Aorta (tissue), 5 donors: ENCODE data around the gene ANKS1B. TPM values are rescaled to one million over a fixed set of nuclear protein-coding genes. Genes with fewer than 3 reads are reported as not detected.
A peak's percentile ranks its signal among the peaks of the same experiment; 100 is the strongest.
"Not testable (repeated sequence)": the region's sequence is repeated elsewhere in the genome, so short reads cannot be mapped to it uniquely, and the experiment has no call there.

Experiments
- ATAC-seq: fragments of 200-7000 bp; cut with Tn5 transposase; one replicate; pipeline ENCODE4 v1.9.1; 2022; ENCODE audit warnings: moderate library complexity; ENCODE audit not compliant: low FRiP score
- DNase-seq, 2 donors: peaks; one replicate each; pipeline ENCODE4 v3.0.0-alpha.2; 2020
- H3K27ac ChIP-seq, 2 donors: one replicate each; pipeline ENCODE4 v1.5.1; 2013; ENCODE audit warnings: low read length in 2 of 2, mild to moderate bottlenecking in 2 of 2, moderate library complexity in 2 of 2, control low read depth in 1 of 2, inconsistent platforms in 1 of 2, low read depth in 1 of 2
- H3K27me3 ChIP-seq, 2 donors: one replicate each; pipeline ENCODE4 v1.6.1; 2013; ENCODE audit warnings: control low read depth in 1 of 2, low read length in 1 of 2, mild to moderate bottlenecking in 1 of 2, moderate library complexity in 1 of 2; ENCODE audit not compliant: insufficient read depth in 2 of 2, control insufficient read depth in 1 of 2
- H3K36me3 ChIP-seq, 2 donors: one replicate each; pipeline ENCODE4 v1.6.1; 2013; ENCODE audit warnings: control low read depth in 1 of 2, low read length in 1 of 2, mild to moderate bottlenecking in 1 of 2; ENCODE audit not compliant: insufficient read depth in 2 of 2, control insufficient read depth in 1 of 2
- H3K4me1 ChIP-seq, 2 donors: one replicate each; pipeline ENCODE4 v1.6.1; 2013; ENCODE audit warnings: low read length in 2 of 2, control low read depth in 1 of 2, mild to moderate bottlenecking in 1 of 2, moderate library complexity in 1 of 2; ENCODE audit not compliant: insufficient read depth in 2 of 2, control insufficient read depth in 1 of 2
- H3K4me3 ChIP-seq, 2 donors: one replicate each; pipeline ENCODE4 v1.5.1; 2013; ENCODE audit warnings: low read length in 2 of 2, control low read depth in 1 of 2, mild to moderate bottlenecking in 1 of 2
- H3K9me3 ChIP-seq: one replicate; pipeline ENCODE4 v1.6.1; 2013; ENCODE audit warnings: mild to moderate bottlenecking, low read length; ENCODE audit not compliant: control insufficient read depth
- WGBS, 2 donors: extraction: QIAGEN DNeasy Blood & Tissue Kit; methylation state at CpG; one replicate each; pipeline ENCODE4 v1.1.7; 2013; 5-methylcytosine and 5-hydroxymethylcytosine counted together
- intact Hi-C, 2 donors: fragments of 100-400 bp; cut with DNase I; formaldehyde crosslinking; loops; one replicate each; pipeline versions ENCODE4 v1.14.2 to v1.15.0; 2022
- polyA plus RNA-seq, 2 donors: library from polyadenylated mRNA; stranded (reverse); fragments of 200-250 nt; gene quantifications; one replicate each; pipeline ENCODE4 v1.2.3, GENCODE V29; 2013
- total RNA-seq, 2 donors: library from RNA; stranded (reverse); fragmentation: NEBNext Ultra II Directional; extraction: Animal tissue kit (Norgen Biotek cat#: 25700); gene quantifications; one replicate each; pipeline ENCODE4 v1.2.1, GENCODE V29; 2021
- donor health status: healthy with polysubstance abuse.
- donor health status: Bipolar disorder and iron deficiency.
- donor health status: DM: no; HTN: no; CAD: no.
- donor health status: DM: no; HTN: no; CAD: no.
- donor health status: DM: yes; HTN: yes; CAD: no.

ANKS1B gene
- total and polyA plus RNA-seq, 4 donors, result 3.0 to 37.0 (median 17.8) TPM

- WGBS, 2 donors, result 18 to 22% methylated on average over 8 of the region's 8 CpGs
- DNase-seq (peak in 1 of 2 donors; percentile 27), ATAC-seq (peak; percentile 63)
- intact Hi-C loops, result loop anchor here in 1 of 2 donors (10.0 kb wide), 2 partner anchors 80 to 160 kb away; partner anchors contain the start of gene ANKS1B
- H3K4me3 ChIP-seq, result peak overlapping the region in 1 of 2 donors; percentile 18
- H3K4me1 ChIP-seq, result no peaks in the 10 kb centered on the region
- H3K36me3 ChIP-seq, result no peaks in the 10 kb centered on the region
- H3K9me3 ChIP-seq, result no peaks in the 10 kb centered on the region
- H3K27ac ChIP-seq, result no peak overlapping the region
- H3K27me3 ChIP-seq, result no peaks in the 10 kb centered on the region
Measured at GRCh38 chr12:99824900-99825542, 159.7 kb downstream of the ANKS1B start.

GRCh38 chr12:99822273-99822672 lies 162.5 kb downstream of the ANKS1B start:
- Histone ChIP-seq H3K9me3 (no peaks in the 10 kb centered on the region), H3K4me1 (no peaks in the 10 kb centered on the region), H3K4me3 (no peak overlapping the region), H3K36me3 (no peaks in the 10 kb centered on the region), H3K27me3 (no peaks in the 10 kb centered on the region), H3K27ac (no peak overlapping the region)
- ATAC-seq (no peak), DNase-seq (no peak)
- intact Hi-C loops, result loop anchor here in 1 of 2 donors (10.0 kb wide), 2 partner anchors 83 to 163 kb away; partner anchors contain the start of gene ANKS1B

- DNase-seq, result no peak
- no peak overlapping the region for H3K27ac ChIP-seq
- ATAC-seq, result no peak
- WGBS, 2 donors, result 22 to 35% methylated on average over 2 of the region's 2 CpGs
- intact Hi-C loops, result loop anchor here in 1 of 2 donors (5.0 to 10.0 kb wide), 2 partner anchors 171 to 234 kb away; partner anchors contain the start of gene ANKS1B
- no peaks in the 10 kb centered on the region for H3K9me3 ChIP-seq
- no peak overlapping the region for H3K4me3 ChIP-seq
- no peaks in the 10 kb centered on the region for H3K4me1 ChIP-seq
- no peaks in the 10 kb centered on the region for H3K27me3 ChIP-seq
- no peaks in the 10 kb centered on the region for H3K36me3 ChIP-seq
Measured at GRCh38 chr12:99810718-99811593, 173.8 kb downstream of the ANKS1B start.

GRCh38 chr12:99809909-99810308 lies 174.8 kb downstream of the ANKS1B start:
- no peaks in the 10 kb centered on the region for H3K4me1 ChIP-seq
- H3K27ac ChIP-seq, result no peak overlapping the region
- intact Hi-C loops, result loop anchor here in 1 of 2 donors (5.0 to 10.0 kb wide), 2 partner anchors 172 to 235 kb away; partner anchors contain the start of gene ANKS1B
- no peaks in the 10 kb centered on the region for H3K27me3 ChIP-seq
- H3K9me3 ChIP-seq, result no peaks in the 10 kb centered on the region
- 92 to 93% methylated on average over 8 of the region's 8 CpGs for WGBS, 2 donors
- DNase-seq, result no peak
- no peak for ATAC-seq
- H3K36me3 ChIP-seq, result no peaks in the 10 kb centered on the region
- no peak overlapping the region for H3K4me3 ChIP-seq

GRCh38 chr12:99806304-99806703 lies 178.4 kb downstream of the ANKS1B start:
- no peak overlapping the region for H3K27ac ChIP-seq
- no peak for ATAC-seq
- 96 to 98% methylated on average over 9 of the region's 9 CpGs for WGBS, 2 donors
- H3K27me3 ChIP-seq, result no peaks in the 10 kb centered on the region
- no peak for DNase-seq
- intact Hi-C loops, result no loop called here
- H3K36me3 ChIP-seq, result no peaks in the 10 kb centered on the region
- H3K4me1 ChIP-seq, result no peaks in the 10 kb centered on the region
- no peaks in the 10 kb centered on the region for H3K9me3 ChIP-seq
- H3K4me3 ChIP-seq, result no peak overlapping the region

- ATAC-seq (no peak), DNase-seq (no peak)
- H3K9me3 ChIP-seq, result no peaks in the 10 kb centered on the region
- no peaks in the 10 kb centered on the region for H3K4me1 ChIP-seq
- H3K4me3 ChIP-seq, result no peak overlapping the region
- peaks cover 0 to 5% of the 10 kb centered on the region in 2 donors for H3K36me3 ChIP-seq
- H3K27ac ChIP-seq, result no peak overlapping the region
- intact Hi-C loops, result no loop called here
- H3K27me3 ChIP-seq, result no peaks in the 10 kb centered on the region
Measured at GRCh38 chr12:99804715-99805114, 180.0 kb downstream of the ANKS1B start.

GRCh38 chr12:99800605-99801004 lies 184.1 kb downstream of the ANKS1B start:
- Histone ChIP-seq H3K4me3 (no peak overlapping the region), H3K27me3 (no peaks in the 10 kb centered on the region), H3K27ac (no peak overlapping the region), H3K9me3 (no peaks in the 10 kb centered on the region), H3K36me3 (peaks cover 0 to 5% of the 10 kb centered on the region in 2 donors), H3K4me1 (no peaks in the 10 kb centered on the region)
- WGBS, 2 donors, result 94 to 97% methylated on average over 2 of the region's 2 CpGs
- intact Hi-C loops, result no loop called here
- DNase-seq (no peak), ATAC-seq (no peak)

- WGBS, 2 donors, result 74 to 75% methylated on average over 4 of the region's 4 CpGs
- H3K4me3 ChIP-seq, DNase-seq, H3K27ac ChIP-seq, H3K36me3 ChIP-seq, H3K27me3 ChIP-seq, H3K4me1 ChIP-seq, intact Hi-C loops, ATAC-seq, H3K9me3 ChIP-seq: not testable (repeated sequence)
Measured at GRCh38 chr12:99797931-99798330, 186.8 kb downstream of the ANKS1B start.
